Brain pericyte (primary cell): ENCODE data around the gene GRAMD1C.

Experiments used
- DNase-seq: peaks from one replicate; pipeline ENCODE4 v3.0.0-alpha.2; 2012; ENCODE audit warnings: low read depth, low spot score

The GRAMD1C gene

GRCh38 chr3:113948015-113948917, 109.7 kb downstream of the GRAMD1C start:
- no peak for DNase-seq

- DNase-seq = no peak
These were observed 114.3 kb downstream of the GRAMD1C start for GRCh38 chr3:113952921-113953320.

GRCh38 chr3:113953677-113954076, 115.1 kb downstream of the GRAMD1C start:
- no peak for DNase-seq

GRCh38 chr3:113954091-113954685, 115.6 kb downstream of the GRAMD1C start:
- DNase-seq = no peak

GRCh38 chr3:113963879-113964278, 125.3 kb downstream of the GRAMD1C start:
- DNase-seq = no peak

- no peak for DNase-seq
These were observed 127.6 kb downstream of the GRAMD1C start for GRCh38 chr3:113966172-113966571.

GRCh38 chr3:113968986-113969385, 130.4 kb downstream of the GRAMD1C start:
- DNase-seq = no peak

GRCh38 chr3:113977822-113978221, 139.2 kb downstream of the GRAMD1C start:
- no peak for DNase-seq

GRCh38 chr3:113979916-113980315, 141.3 kb downstream of the GRAMD1C start:
- DNase-seq = no peak

GRCh38 chr3:113981803-113982202, 143.2 kb downstream of the GRAMD1C start:
- DNase-seq = no peak

GRCh38 chr3:113983544-113983943, 145.0 kb downstream of the GRAMD1C start:
- no peak for DNase-seq

- DNase-seq = no peak
These were observed 147.0 kb downstream of the GRAMD1C start for GRCh38 chr3:113985541-113985940.
